ENCODE results near the gene EPB42. TPM values are rescaled to one million over a fixed set of nuclear protein-coding genes. Genes with fewer than 3 reads are reported as not detected.
"Not testable (repeated sequence)": the region's sequence is repeated elsewhere in the genome, so short reads cannot be mapped to it uniquely, and the experiment has no call there.

EPB42 gene
- total RNA-seq, 1 experiment from 2014 or later, result not detected

- no peak overlapping the region for H3K9ac ChIP-seq (ENCODE audit: extremely low read depth, insufficient read length, low read length)
- no peak overlapping the region for H4K91ac ChIP-seq (ENCODE audit: insufficient read length, low read depth, low read length)
- H3K36me3 Mint-ChIP-seq (ENCODE audit: insufficient read depth in 1 of 3, low read depth in 3 of 3), result peaks cover 4 to 37% (median 17%) of the 10 kb centered on the region in 3 experiments; a peak in 6 of 7 replicates
- no peak overlapping the region for H3K18ac ChIP-seq (ENCODE audit: insufficient read length, low read depth, low read length)
- H3K23ac ChIP-seq (ENCODE audit: insufficient read length, low read depth, low read length), result no peak overlapping the region
- no peak overlapping the region for H3T11ph ChIP-seq (ENCODE audit: low read length)
- H2BK5ac ChIP-seq (ENCODE audit: insufficient read length, low read length), result no peak overlapping the region
- no peak overlapping the region for H3K4me2 ChIP-seq (ENCODE audit: insufficient read depth, insufficient read length, low read length)
- H3K56ac ChIP-seq (ENCODE audit: insufficient read length, low read depth, low read length), result no peak overlapping the region
- H2BK15ac ChIP-seq (ENCODE audit: low read depth, low read length), result no peak overlapping the region
- peaks cover 0 to 1% of the 10 kb centered on the region in 2 experiments; a peak in 2 of 4 replicates for H3K4me1 Mint-ChIP-seq
- H2BK12ac ChIP-seq (ENCODE audit: insufficient read length, low read depth, low read length), result no peak overlapping the region
- H3K4me3 Mint-ChIP-seq, result no peak overlapping the region
- no peaks in the 10 kb centered on the region for H3K27me3 ChIP-seq (ENCODE audit: insufficient read depth, low read length)
- H3K27me3 Mint-ChIP-seq (ENCODE audit: low read depth), result peaks cover 3% of the 10 kb centered on the region; the same call in 1 of the 2 replicates
- H3K9me3 ChIP-seq (ENCODE audit: control insufficient read depth, low read depth, low read length), result no peaks in the 10 kb centered on the region
- DNase-seq, result no peak
- H4K20me1 ChIP-seq (ENCODE audit: control insufficient read depth, insufficient read depth, insufficient read length), result no peaks in the 10 kb centered on the region
- H3K79me2 ChIP-seq (ENCODE audit: insufficient read depth, low read length), result no peaks in the 10 kb centered on the region
- H3K27ac Mint-ChIP-seq, result no peak overlapping the region
- H3K27ac ChIP-seq (ENCODE audit: insufficient read length, low read depth, low read length), result no peak overlapping the region
- no peak for TF ChIP-seq CTCF (conservative IDR thresholded peaks at IDR 0.05)
- H3K14ac ChIP-seq (ENCODE audit: insufficient read depth, low read length), result no peak overlapping the region
- H2BK120ac ChIP-seq (ENCODE audit: low read depth, low read length, poor library complexity, severe bottlenecking), result no peak overlapping the region
- no peaks in the 10 kb centered on the region for H3K79me1 ChIP-seq (ENCODE audit: insufficient read depth, low read depth, low read length, poor library complexity, severe bottlenecking)
- H2BK20ac ChIP-seq (ENCODE audit: low read depth, low read length, poor library complexity, severe bottlenecking), result no peak overlapping the region
- H2AFZ ChIP-seq (ENCODE audit: low read length), result no peak overlapping the region
- no peak overlapping the region for H2AK5ac ChIP-seq (ENCODE audit: insufficient read length, low read length)
- H3K4me1 ChIP-seq (ENCODE audit: insufficient read depth, low read length), result no peaks in the 10 kb centered on the region
- no peak overlapping the region for H4K8ac ChIP-seq (replicated peaks; ENCODE audit: insufficient read length, low read depth, low read length)
- no peaks in the 10 kb centered on the region for H3K23me2 ChIP-seq (ENCODE audit: insufficient read length, low read depth, low read length, poor library complexity, severe bottlenecking)
- no peak overlapping the region for H3K4ac ChIP-seq (ENCODE audit: low read depth, low read length)
- H3K9me3 Mint-ChIP-seq, result peaks cover 7 to 12% of the 10 kb centered on the region in 2 experiments; a peak in 4 of 5 replicates
- no CpG with 5 or more reads among the region's 3 CpGs for WGBS (ENCODE audit: extremely low coverage, insufficient read length, low lambda C conversion rate)
- H4K5ac ChIP-seq (ENCODE audit: insufficient read length, low read depth, low read length), result no peak overlapping the region
These were observed 21.8 kb downstream of the EPB42 start for GRCh38 chr15:43198992-43199391.

GRCh38 chr15:43198556-43198955, 22.3 kb downstream of the EPB42 start:
- peaks cover 7 to 12% of the 10 kb centered on the region in 2 experiments; a peak in 4 of 5 replicates for H3K9me3 Mint-ChIP-seq
- H2BK20ac ChIP-seq (ENCODE audit: low read depth, low read length, poor library complexity, severe bottlenecking); H3K27ac ChIP-seq (ENCODE audit: insufficient read length, low read depth, low read length); H3K23ac ChIP-seq (ENCODE audit: insufficient read length, low read depth, low read length); H4K20me1 ChIP-seq (ENCODE audit: control insufficient read depth, insufficient read depth, insufficient read length); H3K27me3 Mint-ChIP-seq (ENCODE audit: low read depth); H3K4me2 ChIP-seq (ENCODE audit: insufficient read depth, insufficient read length, low read length); DNase-seq; H3K79me1 ChIP-seq (ENCODE audit: insufficient read depth, low read depth, low read length, poor library complexity, severe bottlenecking); H3K9me3 ChIP-seq (ENCODE audit: control insufficient read depth, low read depth, low read length); H4K5ac ChIP-seq (ENCODE audit: insufficient read length, low read depth, low read length); H3K9ac ChIP-seq (ENCODE audit: extremely low read depth, insufficient read length, low read length); H3K56ac ChIP-seq (ENCODE audit: insufficient read length, low read depth, low read length); H3K27me3 ChIP-seq (ENCODE audit: insufficient read depth, low read length); H3K4ac ChIP-seq (ENCODE audit: low read depth, low read length); H2BK5ac ChIP-seq (ENCODE audit: insufficient read length, low read length); H4K91ac ChIP-seq (ENCODE audit: insufficient read length, low read depth, low read length); H4K8ac ChIP-seq (replicated peaks; ENCODE audit: insufficient read length, low read depth, low read length); H3K18ac ChIP-seq (ENCODE audit: insufficient read length, low read depth, low read length); H3K79me2 ChIP-seq (ENCODE audit: insufficient read depth, low read length); H3T11ph ChIP-seq (ENCODE audit: low read length); H2BK120ac ChIP-seq (ENCODE audit: low read depth, low read length, poor library complexity, severe bottlenecking); H3K14ac ChIP-seq (ENCODE audit: insufficient read depth, low read length); H3K4me1 Mint-ChIP-seq; H3K4me1 ChIP-seq (ENCODE audit: insufficient read depth, low read length); H3K23me2 ChIP-seq (ENCODE audit: insufficient read length, low read depth, low read length, poor library complexity, severe bottlenecking); H2AK5ac ChIP-seq (ENCODE audit: insufficient read length, low read length); H3K4me3 Mint-ChIP-seq; H3K27ac Mint-ChIP-seq; H2AFZ ChIP-seq (ENCODE audit: low read length); H2BK15ac ChIP-seq (ENCODE audit: low read depth, low read length); H2BK12ac ChIP-seq (ENCODE audit: insufficient read length, low read depth, low read length): not testable (repeated sequence)
- peaks cover 4 to 37% (median 17%) of the 10 kb centered on the region in 3 experiments; a peak in 6 of 7 replicates for H3K36me3 Mint-ChIP-seq (ENCODE audit: insufficient read depth in 1 of 3, low read depth in 3 of 3)
- WGBS (ENCODE audit: extremely low coverage, insufficient read length, low lambda C conversion rate), result no CpG with 5 or more reads among the region's 4 CpGs
